Measurements from ENCODE around the gene ARMS2. TPM values are rescaled to one million over a fixed set of nuclear protein-coding genes. Genes with fewer than 3 reads are reported as not detected.

ARMS2 gene
- total and polyA plus RNA-seq, 4 experiments from 2014 or later: not detected

- H3K36me3 Mint-ChIP-seq: no peaks in the 10 kb centered on the region
- intact Hi-C loops (cut with micrococcal nuclease): no loop called here
- Histone ChIP-seq H3K9me3 (ENCODE audit: control insufficient read depth in 1 of 2, low read length in 2 of 2) (no peaks in the 10 kb centered on the region), H3K36me3 (ENCODE audit: insufficient read depth, low read length) (no peaks in the 10 kb centered on the region), H3K4me1 (ENCODE audit: insufficient read depth, low read length) (no peaks in the 10 kb centered on the region), H3K27me3 (ENCODE audit: insufficient read depth, low read length) (no peaks in the 10 kb centered on the region), H3K4me3 (ENCODE audit: low read length in 2 of 2) (no peak overlapping the region), H3K27ac (ENCODE audit: low read depth, low read length) (no peak overlapping the region)
- no peaks in the 10 kb centered on the region for H3K27me3 Mint-ChIP-seq
- no peak overlapping the region for H3K4me3 Mint-ChIP-seq
- ChIA-PET POLR2A (ENCODE audit: partially characterized antibody) (no interaction called here), CTCF (ENCODE audit: partially characterized antibody) (interaction anchor here (1.7 to 2.2 kb wide), 2 partner anchors 11 to 59 kb away, joined by 7 to 9 read pairs; no protein-coding TSS in a partner anchor)
- H3K4me1 Mint-ChIP-seq: no peaks in the 10 kb centered on the region
- H3K9me3 Mint-ChIP-seq: no peaks in the 10 kb centered on the region
- H3K27ac Mint-ChIP-seq: peak overlapping the region in 1 of 7 donors; percentile 69
- DNase-seq: no peak
Measured at GRCh38 chr10:122505885-122506645, 51.6 kb downstream of the ARMS2 start.

Small RNA genes lying within 50 kb of the gene (microRNA-seq; reads per million reads assigned to microRNA genes)
- 9.6 reads per million, percentile 39 among the genes with 10 or more reads in this experiment for gene MIR3941 (ENCODE audit: borderline microRNAs expressed, borderline number of aligned reads, borderline replicate concordance)

Other genes with a start within 250 kb of the ARMS2 start
- gene BTBD16, start 183.4 kb upstream of the ARMS2 start, total RNA-seq: not detected
- gene BTBD16, start 183.4 kb upstream of the ARMS2 start, polyA plus RNA-seq: under 1 TPM in 1 of 2 donors, not detected in 1; 0.09 TPM
- gene PLEKHA1, start 79.9 kb upstream of the ARMS2 start, total RNA-seq: 10 to 100 TPM; 62.9 to 69.7 TPM
- 10 to 100 TPM; 90.5 to 92.9 TPM for gene PLEKHA1, start 79.9 kb upstream of the ARMS2 start, polyA plus RNA-seq
- under 1 TPM in 1 of 2 experiments, not detected in 1; 0.17 TPM for gene HTRA1, start 6.9 kb downstream of the ARMS2 start, total RNA-seq
- under 1 TPM in 1 of 2 donors, not detected in 1; 0.21 TPM for gene HTRA1, start 6.9 kb downstream of the ARMS2 start, polyA plus RNA-seq
- gene DMBT1, start 106.1 kb downstream of the ARMS2 start, total RNA-seq: not detected
- gene DMBT1, start 106.1 kb downstream of the ARMS2 start, polyA plus RNA-seq: not detected
- not detected for gene C10orf120, start 245.2 kb downstream of the ARMS2 start, total RNA-seq
- gene C10orf120, start 245.2 kb downstream of the ARMS2 start, polyA plus RNA-seq: not detected

Data from CD4-positive, alpha-beta memory T cell (primary cell).